Esophagus muscularis mucosa (tissue), 4 donors: ENCODE measurements around the gene C5orf34.

Experiments
- CTCF ChIP-seq, 3 experiments: fragments of 200-600 bp in 2 of 3; fragments of 450-650 bp in 1 of 3; sonication (generic) in 2 of 3; IDR thresholded peaks; one replicate each; pipeline ENCODE4 v1.5.1; 2017 to 2019; ENCODE audit warnings: antibody characterized with exemption in 3 of 3, mild to moderate bottlenecking in 2 of 3, moderate library complexity in 1 of 3
- EP300 ChIP-seq: sonication (generic); formaldehyde crosslinking; IDR thresholded peaks from one replicate; pipeline ENCODE4 v1.6.1; 2017; ENCODE audit warnings: antibody characterized with exemption
- POLR2A ChIP-seq: fragments of 450-650 bp; IDR thresholded peaks from one replicate; pipeline ENCODE4 v1.6.1; 2017; ENCODE audit warnings: antibody characterized with exemption, moderate library complexity, mild to moderate bottlenecking, low read depth
- POLR2AphosphoS5 ChIP-seq, 2 donors: sonication (generic); formaldehyde crosslinking; IDR thresholded peaks; one replicate each; pipeline ENCODE4 v1.6.1; 2017; ENCODE audit warnings: antibody characterized with exemption in 2 of 2

GRCh38 chr5:43523662-43524072 lies 8.7 kb upstream of the C5orf34 start:
- TF ChIP-seq CTCF (IDR thresholded peaks at IDR 0.05), result no peak
- TF ChIP-seq EP300, result no peak
- no peak for TF ChIP-seq POLR2A
- no peak for TF ChIP-seq POLR2AphosphoS5 (IDR thresholded peaks at IDR 0.05)
